HepG2 (cell line): ENCODE data around the gene MAP3K5. TPM values are rescaled to one million over a fixed set of nuclear protein-coding genes. Genes with fewer than 3 reads are reported as not detected.

Experiments
- ATAC-seq: fragments of 200-7000 bp; cut with Tn5 transposase; 3 replicates; pipeline ENCODE4 v1.9.1; 2020; ENCODE audit warnings: mild to moderate bottlenecking, moderate library complexity
- BruUV-seq: library from RNA; stranded (reverse); fragments of 400-500 nt; replicated peaks from 2 replicates; lab custom pipeline; 2021; lab: Mats Ljungman, UMichigan
- CTCF ChIA-PET: fragments of 300-600 bp; formaldehyde crosslinking; extraction: SDS; loops from one replicate; lab custom pipeline; 2021; ENCODE audit warnings: low total read pairs, inconsistent platforms, low intra/inter-chr PET ratio; lab: Yijun Ruan, JAX
- POLR2A ChIA-PET: fragments of 350-600 bp; sonication (Branson Sonifier 250); formaldehyde crosslinking; loops from one replicate; lab custom pipeline; 2020; ENCODE audit warnings: antibody characterized with exemption, inconsistent platforms; lab: Yijun Ruan, JAX
- DNase-seq: peaks from one replicate; pipeline ENCODE4 v3.0.0-alpha.2; 2015; ENCODE audit warnings: low spot score
- FAIRE-seq: peaks from 3 replicates; lab custom pipeline; 2011; peaks lifted over from hg19 to GRCh38; lab: Jason Lieb, UNC
- H2AFZ ChIP-seq: one replicate; pipeline ENCODE4 v1.6.1; 2011; ENCODE audit warnings: low read length, inconsistent platforms
- H3K27ac ChIP-seq: fragments of 300-600 bp; 3 replicates; pipeline ENCODE4 v1.8.0; 2011; ENCODE audit warnings: mixed run types, mild to moderate bottlenecking, mixed read lengths, low read length, inconsistent platforms; ENCODE audit not compliant: insufficient read depth; ENCODE audit errors: extremely low read length
- H3K27me3 ChIP-seq, 2 experiments: fragments of 200-600 bp in 1 of 2; 2 replicates in 1 of 2; 3 replicates in 1 of 2; pipeline versions ENCODE4 v1.6.0 to v1.8.0; 2011; ENCODE audit warnings: low read length in 2 of 2, mild to moderate bottlenecking in 2 of 2, moderate library complexity in 2 of 2, inconsistent platforms in 1 of 2; ENCODE audit not compliant: insufficient read depth in 2 of 2, control insufficient read depth in 1 of 2
- H3K36me3 ChIP-seq, 2 experiments: fragments of 200-600 bp in 1 of 2; replicated peaks in 1 of 2; 2 replicates in 1 of 2; 3 replicates in 1 of 2; pipeline versions ENCODE4 v1.5.1 to v1.8.0; 2011; ENCODE audit warnings: low read length in 2 of 2, inconsistent platforms in 1 of 2; ENCODE audit not compliant: insufficient read depth in 2 of 2, control insufficient read depth in 1 of 2
- H3K4me1 ChIP-seq: 2 replicates; pipeline ENCODE4 v1.5.1; 2012; ENCODE audit warnings: low read length, inconsistent platforms; ENCODE audit not compliant: insufficient read depth
- H3K4me2 ChIP-seq: 2 replicates; pipeline ENCODE4 v1.6.0; 2011; ENCODE audit warnings: low read depth, low read length, inconsistent platforms
- H3K4me3 ChIP-seq, 3 experiments: fragments of 200-600 bp in 1 of 3; sonication (generic), shearing (Covaris generic) in 1 of 3; replicated peaks in 1 of 3; 2 replicates each; pipeline ENCODE4 v1.5.1; 2011 to 2016; ENCODE audit warnings: low read length in 3 of 3, inconsistent platforms in 2 of 3, low read depth in 2 of 3, mild to moderate bottlenecking in 2 of 3, control low read depth in 1 of 3, mixed read lengths in 1 of 3; ENCODE audit not compliant: insufficient read depth in 1 of 3
- H3K79me2 ChIP-seq: one replicate; pipeline ENCODE4 v1.6.1; 2011; ENCODE audit warnings: low read length, inconsistent platforms; ENCODE audit not compliant: insufficient read depth
- H3K9ac ChIP-seq: 2 replicates; pipeline ENCODE4 v1.6.0; 2011; ENCODE audit warnings: mild to moderate bottlenecking, low read depth, low read length, inconsistent platforms; ENCODE audit not compliant: insufficient read depth
- H3K9me3 ChIP-seq: 2 replicates; pipeline ENCODE4 v1.5.1; 2012; ENCODE audit warnings: mild to moderate bottlenecking, low read length
- H4K20me1 ChIP-seq: 2 replicates; pipeline ENCODE4 v1.6.0; 2011; ENCODE audit warnings: inconsistent platforms, mild to moderate bottlenecking, low read length, moderate library complexity; ENCODE audit not compliant: insufficient read depth
- CCAR2 ChIP-seq: fragments of 200-400 bp; formaldehyde crosslinking; optimal IDR thresholded peaks from 2 replicates; pipeline ENCODE3; 2018; ENCODE audit warnings: low read depth, mild to moderate bottlenecking, low read length, moderate library complexity
- CCDC6 ChIP-seq: sonication (generic); formaldehyde crosslinking; IDR thresholded peaks from 2 replicates; pipeline ENCODE4 v1.8.1; 2022; ENCODE audit warnings: mild to moderate bottlenecking, missing genetic modification reagents, moderate library complexity
- CENPX ChIP-seq: sonication (generic); formaldehyde crosslinking; IDR thresholded peaks from 2 replicates; pipeline ENCODE4 v1.9.0; 2021; ENCODE audit warnings: mild to moderate bottlenecking, missing genetic modification reagents, moderate library complexity
- CREBL2 ChIP-seq: sonication (generic); formaldehyde crosslinking; IDR thresholded peaks from 2 replicates; pipeline ENCODE4 v1.8.1; 2023; ENCODE audit warnings: missing genetic modification reagents, mild to moderate bottlenecking, borderline replicate concordance
- E2F2 ChIP-seq: sonication (generic); formaldehyde crosslinking; IDR thresholded peaks from 2 replicates; pipeline ENCODE4 v1.4.0; 2020; ENCODE audit warnings: missing genetic modification reagents, borderline replicate concordance
- EHMT2 ChIP-seq: fragments of 200-600 bp; sonication (generic); IDR thresholded peaks from 2 replicates; pipeline ENCODE4 v1.7.0; 2017; ENCODE audit warnings: antibody characterized with exemption, low read depth, low read length, borderline replicate concordance
- NCOA1 ChIP-seq: sonication (generic); formaldehyde crosslinking; IDR thresholded peaks from 2 replicates; pipeline ENCODE4 v1.9.0; 2021; ENCODE audit warnings: missing genetic modification reagents
- NFIC ChIP-seq: IDR thresholded peaks from 2 replicates; pipeline ENCODE4 v1.6.1; 2012; ENCODE audit warnings: mild to moderate bottlenecking, low read length, inconsistent platforms
- RBM39 ChIP-seq: fragments of 200-400 bp; formaldehyde crosslinking; IDR thresholded peaks from one replicate; pipeline ENCODE4 v1.6.1; 2018; ENCODE audit warnings: antibody characterized with exemption, mild to moderate bottlenecking, low read depth, low read length; ENCODE audit not compliant: poor library complexity, severe bottlenecking
- ZNF883 ChIP-seq: sonication (generic); formaldehyde crosslinking; IDR thresholded peaks from 2 replicates; pipeline ENCODE4 v1.5.1; 2020; ENCODE audit warnings: mild to moderate bottlenecking, missing genetic modification reagents; ENCODE audit errors: not compliant biosample characterization
- WGBS: methylation state at CpG from one replicate; pipeline ENCODE4 v1.1.6; 2017; ENCODE audit warnings: low lambda C conversion rate; 5-methylcytosine and 5-hydroxymethylcytosine counted together
- in situ Hi-C: cut with HindIII; loops from 2 replicates; pipeline ENCODE4 v1.10.0; 2017; ENCODE audit warnings: low pct_unique_long_range_greater_than_20kb; ENCODE audit not compliant: extremely low pct_ligation_motif_present
- intact Hi-C: fragments of 100-400 bp; cut with micrococcal nuclease; formaldehyde crosslinking; loops from one replicate; pipeline ENCODE4 v1.10.0; 2022; ENCODE audit not compliant: unreplicated experiment
- polyA plus RNA-seq, 8 experiments: library from polyadenylated mRNA; depleted of rRNA in 3 of 8; stranded (reverse) in 7 of 8; unstranded in 1 of 8; fragments of >200 nt; fragmentation: Illumina TruSeq in 4 of 8; extraction: Trizol in 4 of 8; gene quantifications; 2 replicates each; pipeline versions ENCODE4 v1.2.1 to v1.2.3, GENCODE V29; 2011 to 2016; ENCODE audit warnings: low read depth in 4 of 8, missing spikeins in 1 of 8, mixed read lengths in 1 of 8; ENCODE audit not compliant: insufficient read depth in 1 of 8
- total RNA-seq, 5 experiments: library from RNA; depleted of rRNA; stranded (reverse); fragments of >200 nt; fragmentation: Illumina TruSeq; extraction: Trizol; gene quantifications; 2 replicates each; pipeline ENCODE4 v1.2.3, GENCODE V29; 2016; ENCODE audit warnings: low read depth in 1 of 5
- TF ChIP-seq, protein P1 (sequence below): sonication (generic); formaldehyde crosslinking; IDR thresholded peaks from 2 replicates; pipeline ENCODE4 v1.8.1; 2023; ENCODE audit warnings: missing genetic modification reagents, inconsistent platforms, borderline replicate concordance

MAP3K5 gene
- total and polyA plus RNA-seq, 2 of the 13 experiments (the other 11 are each of a cell fraction or from before 2014, with no cell fraction given) = not detected

GRCh38 chr6:136783021-136783420 is 9.3 kb downstream of the MAP3K5 start:
- no peak overlapping the region for H3K4me2 ChIP-seq
- no peaks in the 10 kb centered on the region for H4K20me1 ChIP-seq
- no peak for FAIRE-seq
- intact Hi-C loops (no loop called here), in situ Hi-C loops (no loop called here)
- no peak for ATAC-seq
- no peak for TF ChIP-seq EHMT2
- TF ChIP-seq NFIC = no peak
- no peak for TF ChIP-seq CREBL2
- BruUV-seq = no TSS peak
- no peaks in the 10 kb centered on the region for H3K4me1 ChIP-seq
- no peak overlapping the region for H3K27ac ChIP-seq
- no peaks in the 10 kb centered on the region for H3K79me2 ChIP-seq
- CTCF ChIA-PET = no interaction called here
- POLR2A ChIA-PET = no interaction called here
- H3K4me3 ChIP-seq = no peak overlapping the region
- DNase-seq = no peak
- WGBS = 85% methylated on average over 6 of the region's 6 CpGs
- H3K27me3 ChIP-seq = peaks cover 0 to 20% of the 10 kb centered on the region in 2 experiments; a peak in 3 of 5 replicates
- H2AFZ ChIP-seq = no peak overlapping the region
- no peaks in the 10 kb centered on the region for H3K9me3 ChIP-seq
- H3K36me3 ChIP-seq = no peaks in the 10 kb centered on the region
- no peak overlapping the region for H3K9ac ChIP-seq

- no peak overlapping the region for H3K27ac ChIP-seq
- no peak overlapping the region for H2AFZ ChIP-seq
- intact Hi-C loops = no loop called here
- H3K9ac ChIP-seq = no peak overlapping the region
- no peaks in the 10 kb centered on the region for H3K36me3 ChIP-seq
- BruUV-seq = no TSS peak
- H3K79me2 ChIP-seq = no peaks in the 10 kb centered on the region
- in situ Hi-C loops = no loop called here
- CTCF ChIA-PET = no interaction called here
- FAIRE-seq (no peak), DNase-seq (no peak), ATAC-seq (no peak)
- POLR2A ChIA-PET = no interaction called here
- H4K20me1 ChIP-seq = no peaks in the 10 kb centered on the region
- peaks cover 0 to 20% of the 10 kb centered on the region in 2 experiments; a peak in 3 of 5 replicates for H3K27me3 ChIP-seq
- WGBS = 0% methylated on average over 1 of the region's 1 CpG
- H3K4me3 ChIP-seq = no peak overlapping the region
- no peaks in the 10 kb centered on the region for H3K4me1 ChIP-seq
- H3K9me3 ChIP-seq = no peaks in the 10 kb centered on the region
- no peak overlapping the region for H3K4me2 ChIP-seq
- TF ChIP-seq ZNF883 (no peak), CCDC6 (CRISPR knock-in tag) (no peak), RBM39 (no peak), NCOA1 (CRISPR knock-in tag) (no peak), E2F2 (CRISPR knock-in tag) (no peak), CCAR2 (no peak), CENPX (no peak)
- TF ChIP-seq, protein P1, sequence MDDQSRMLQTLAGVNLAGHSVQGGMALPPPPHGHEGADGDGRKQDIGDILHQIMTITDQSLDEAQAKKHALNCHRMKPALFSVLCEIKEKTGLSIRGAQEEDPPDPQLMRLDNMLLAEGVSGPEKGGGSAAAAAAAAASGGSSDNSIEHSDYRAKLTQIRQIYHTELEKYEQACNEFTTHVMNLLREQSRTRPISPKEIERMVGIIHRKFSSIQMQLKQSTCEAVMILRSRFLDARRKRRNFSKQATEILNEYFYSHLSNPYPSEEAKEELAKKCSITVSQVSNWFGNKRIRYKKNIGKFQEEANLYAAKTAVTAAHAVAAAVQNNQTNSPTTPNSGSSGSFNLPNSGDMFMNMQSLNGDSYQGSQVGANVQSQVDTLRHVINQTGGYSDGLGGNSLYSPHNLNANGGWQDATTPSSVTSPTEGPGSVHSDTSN (CRISPR knock-in tag) = no peak
These were observed 10.1 kb downstream of the MAP3K5 start for GRCh38 chr6:136782021-136782770.
